ENCODE measurements around the gene CCBE1.

DNA sequence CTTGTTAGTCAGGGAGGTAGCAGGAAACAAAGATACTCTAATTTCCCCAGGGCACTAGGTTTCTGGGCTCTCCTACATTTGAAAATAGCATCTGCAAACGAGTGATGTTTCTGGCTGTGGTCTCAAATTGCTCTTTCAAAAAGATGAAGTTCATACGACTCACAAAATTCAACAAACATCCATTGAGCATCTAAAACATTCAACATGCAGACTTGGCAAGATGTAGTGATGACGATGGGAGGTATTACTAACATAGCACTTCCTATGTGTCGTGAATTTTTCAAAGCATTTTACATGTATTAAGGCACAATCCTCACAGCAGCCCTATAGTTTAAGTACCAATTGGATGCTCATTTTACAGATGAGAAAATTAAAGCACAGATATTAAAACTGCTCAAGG, 5.2 kb downstream of the CCBE1 start:
- TF ChIP-seq, protein P1, sequence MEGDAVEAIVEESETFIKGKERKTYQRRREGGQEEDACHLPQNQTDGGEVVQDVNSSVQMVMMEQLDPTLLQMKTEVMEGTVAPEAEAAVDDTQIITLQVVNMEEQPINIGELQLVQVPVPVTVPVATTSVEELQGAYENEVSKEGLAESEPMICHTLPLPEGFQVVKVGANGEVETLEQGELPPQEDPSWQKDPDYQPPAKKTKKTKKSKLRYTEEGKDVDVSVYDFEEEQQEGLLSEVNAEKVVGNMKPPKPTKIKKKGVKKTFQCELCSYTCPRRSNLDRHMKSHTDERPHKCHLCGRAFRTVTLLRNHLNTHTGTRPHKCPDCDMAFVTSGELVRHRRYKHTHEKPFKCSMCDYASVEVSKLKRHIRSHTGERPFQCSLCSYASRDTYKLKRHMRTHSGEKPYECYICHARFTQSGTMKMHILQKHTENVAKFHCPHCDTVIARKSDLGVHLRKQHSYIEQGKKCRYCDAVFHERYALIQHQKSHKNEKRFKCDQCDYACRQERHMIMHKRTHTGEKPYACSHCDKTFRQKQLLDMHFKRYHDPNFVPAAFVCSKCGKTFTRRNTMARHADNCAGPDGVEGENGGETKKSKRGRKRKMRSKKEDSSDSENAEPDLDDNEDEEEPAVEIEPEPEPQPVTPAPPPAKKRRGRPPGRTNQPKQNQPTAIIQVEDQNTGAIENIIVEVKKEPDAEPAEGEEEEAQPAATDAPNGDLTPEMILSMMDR (IDR thresholded peaks at IDR 0.05; ENCODE audit: insufficient read depth, low read depth, low read length), result no peak
- TF ChIP-seq EZH2 (IDR thresholded peaks at IDR 0.05; ENCODE audit: insufficient read depth, low read length), result no peak
